AG08395 (cell line): ENCODE data around the gene RPTOR.

Source experiments
- DNase-seq: peaks from one replicate; pipeline ENCODE4 v3.0.0; 2012; ENCODE audit warnings: mixed read lengths, low spot score

RPTOR gene

GRCh38 chr17:80768389-80768788 is 223.8 kb downstream of the RPTOR start:
- no peak for DNase-seq

GRCh38 chr17:80768936-80769335 is 224.3 kb downstream of the RPTOR start:
- DNase-seq: no peak

- DNase-seq: no peak
Observed at GRCh38 chr17:80769516-80769915, 224.9 kb downstream of the RPTOR start.

GRCh38 chr17:80769936-80770625 is 225.4 kb downstream of the RPTOR start:
- no peak for DNase-seq

- DNase-seq: no peak
Observed at GRCh38 chr17:80770881-80771611, 226.4 kb downstream of the RPTOR start.

GRCh38 chr17:80771612-80772005 is 227.0 kb downstream of the RPTOR start:
- no peak for DNase-seq

GRCh38 chr17:80772906-80773242 is 228.2 kb downstream of the RPTOR start:
- no peak for DNase-seq

GRCh38 chr17:80773243-80773991 is 228.8 kb downstream of the RPTOR start:
- peak; percentile 9 for DNase-seq

- DNase-seq: no peak
Observed at GRCh38 chr17:80774146-80774545, 229.5 kb downstream of the RPTOR start.

- DNase-seq: no peak
Observed at GRCh38 chr17:80774643-80775281, 230.1 kb downstream of the RPTOR start.

- no peak for DNase-seq
Observed at GRCh38 chr17:80775863-80776262, 231.2 kb downstream of the RPTOR start.

- DNase-seq: no peak
Observed at GRCh38 chr17:80777274-80777673, 232.6 kb downstream of the RPTOR start.

- DNase-seq: no peak
Observed at GRCh38 chr17:80778716-80779115, 234.1 kb downstream of the RPTOR start.

GRCh38 chr17:80779336-80779735 is 234.7 kb downstream of the RPTOR start:
- no peak for DNase-seq

GRCh38 chr17:80779961-80780380 is 235.3 kb downstream of the RPTOR start:
- DNase-seq: peak; percentile 55

- DNase-seq: no peak
Observed at GRCh38 chr17:80780381-80781198, 236.0 kb downstream of the RPTOR start.

GRCh38 chr17:80781211-80781610 is 236.6 kb downstream of the RPTOR start:
- DNase-seq: no peak

GRCh38 chr17:80781807-80782277 is 237.2 kb downstream of the RPTOR start:
- no peak for DNase-seq

- peak; percentile 17 for DNase-seq
Observed at GRCh38 chr17:80782536-80783427, 238.1 kb downstream of the RPTOR start.

GRCh38 chr17:80783486-80783885 is 238.8 kb downstream of the RPTOR start:
- DNase-seq: no peak
